ENCODE results near the gene ZDHHC14.

ZDHHC14 gene

DNA sequence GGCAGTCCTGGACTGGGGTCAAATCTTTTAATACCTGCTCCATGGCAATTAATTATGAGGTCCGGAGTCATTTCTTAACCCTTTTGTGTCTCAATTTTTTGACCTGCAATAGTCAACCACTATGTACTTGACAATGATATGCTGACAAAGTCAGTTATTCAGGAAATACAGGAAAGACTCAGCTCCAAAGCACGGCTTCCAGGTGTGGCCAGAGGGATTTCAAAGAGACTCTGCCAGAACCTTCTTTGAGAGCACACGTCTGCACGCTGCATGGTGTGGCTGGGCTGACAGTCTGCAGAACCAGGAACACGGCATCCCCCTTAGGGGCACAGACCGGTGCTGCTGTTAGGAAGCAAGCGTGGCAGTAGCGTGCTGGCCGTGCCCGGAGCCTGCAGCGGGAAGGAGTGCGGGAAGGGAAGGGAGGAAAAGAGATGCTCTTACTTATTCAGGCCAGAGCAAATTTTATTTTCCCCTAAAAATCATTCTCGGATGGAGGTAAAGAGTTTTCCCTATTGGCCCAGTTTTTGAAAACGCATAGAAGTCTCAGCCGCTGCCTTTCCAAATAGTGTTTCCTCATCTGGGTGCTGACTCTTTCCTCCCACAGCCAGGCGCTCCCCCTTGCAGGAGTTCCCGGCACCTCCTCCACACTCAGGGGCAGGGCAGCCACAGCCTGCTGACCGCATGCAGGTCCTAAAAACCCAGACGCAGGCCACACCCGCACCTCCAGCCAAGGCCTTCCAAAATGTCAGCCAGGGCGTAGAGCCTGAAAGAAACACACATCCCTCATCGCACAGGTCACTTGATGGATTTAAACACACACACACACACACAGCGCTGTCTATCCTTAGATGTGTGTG is 254.6 kb downstream of the ZDHHC14 start:
- TF ChIP-seq, protein P1, sequence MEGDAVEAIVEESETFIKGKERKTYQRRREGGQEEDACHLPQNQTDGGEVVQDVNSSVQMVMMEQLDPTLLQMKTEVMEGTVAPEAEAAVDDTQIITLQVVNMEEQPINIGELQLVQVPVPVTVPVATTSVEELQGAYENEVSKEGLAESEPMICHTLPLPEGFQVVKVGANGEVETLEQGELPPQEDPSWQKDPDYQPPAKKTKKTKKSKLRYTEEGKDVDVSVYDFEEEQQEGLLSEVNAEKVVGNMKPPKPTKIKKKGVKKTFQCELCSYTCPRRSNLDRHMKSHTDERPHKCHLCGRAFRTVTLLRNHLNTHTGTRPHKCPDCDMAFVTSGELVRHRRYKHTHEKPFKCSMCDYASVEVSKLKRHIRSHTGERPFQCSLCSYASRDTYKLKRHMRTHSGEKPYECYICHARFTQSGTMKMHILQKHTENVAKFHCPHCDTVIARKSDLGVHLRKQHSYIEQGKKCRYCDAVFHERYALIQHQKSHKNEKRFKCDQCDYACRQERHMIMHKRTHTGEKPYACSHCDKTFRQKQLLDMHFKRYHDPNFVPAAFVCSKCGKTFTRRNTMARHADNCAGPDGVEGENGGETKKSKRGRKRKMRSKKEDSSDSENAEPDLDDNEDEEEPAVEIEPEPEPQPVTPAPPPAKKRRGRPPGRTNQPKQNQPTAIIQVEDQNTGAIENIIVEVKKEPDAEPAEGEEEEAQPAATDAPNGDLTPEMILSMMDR (IDR thresholded peaks at IDR 0.05; ENCODE audit: low read depth, low read length): no peak
- Histone ChIP-seq H3K4me3 (ENCODE audit: low read depth, low read length) (no peak overlapping the region), H3K27me3 (ENCODE audit: insufficient read depth, low read depth, severe bottlenecking) (no peaks in the 10 kb centered on the region), H3K9me3 (ENCODE audit: severe bottlenecking) (no peaks in the 10 kb centered on the region), H3K36me3 (no peaks in the 10 kb centered on the region), H3K27ac (no peak overlapping the region)
- DNase-seq: no peak

DNA sequence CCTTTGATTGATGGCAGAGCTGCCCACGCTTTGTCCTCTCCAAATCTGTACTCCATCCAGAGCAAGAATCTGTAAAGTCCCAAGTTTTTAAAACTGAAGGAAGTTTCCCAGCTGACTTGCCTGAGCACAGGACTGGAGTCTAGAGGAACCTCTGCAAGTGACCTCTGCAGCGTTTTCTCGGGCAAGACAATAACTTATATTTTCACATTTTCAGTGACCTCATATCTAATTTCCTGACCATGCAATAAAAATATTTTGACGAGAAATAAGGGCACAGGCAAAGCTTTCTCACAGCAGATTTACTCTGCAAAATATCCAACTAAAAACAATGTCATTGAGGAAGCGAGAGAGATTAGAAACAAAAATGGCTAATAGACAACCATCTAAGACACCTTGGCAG is 256.5 kb downstream of the ZDHHC14 start:
- Histone ChIP-seq H3K4me3 (ENCODE audit: low read depth, low read length) (no peak overlapping the region), H3K36me3 (no peaks in the 10 kb centered on the region), H3K27ac (no peak overlapping the region), H3K27me3 (ENCODE audit: insufficient read depth, low read depth, severe bottlenecking) (no peaks in the 10 kb centered on the region), H3K9me3 (ENCODE audit: severe bottlenecking) (no peaks in the 10 kb centered on the region)
- no peak for DNase-seq
- TF ChIP-seq, protein P1 (IDR thresholded peaks at IDR 0.05; ENCODE audit: low read depth, low read length): no peak

DNA sequence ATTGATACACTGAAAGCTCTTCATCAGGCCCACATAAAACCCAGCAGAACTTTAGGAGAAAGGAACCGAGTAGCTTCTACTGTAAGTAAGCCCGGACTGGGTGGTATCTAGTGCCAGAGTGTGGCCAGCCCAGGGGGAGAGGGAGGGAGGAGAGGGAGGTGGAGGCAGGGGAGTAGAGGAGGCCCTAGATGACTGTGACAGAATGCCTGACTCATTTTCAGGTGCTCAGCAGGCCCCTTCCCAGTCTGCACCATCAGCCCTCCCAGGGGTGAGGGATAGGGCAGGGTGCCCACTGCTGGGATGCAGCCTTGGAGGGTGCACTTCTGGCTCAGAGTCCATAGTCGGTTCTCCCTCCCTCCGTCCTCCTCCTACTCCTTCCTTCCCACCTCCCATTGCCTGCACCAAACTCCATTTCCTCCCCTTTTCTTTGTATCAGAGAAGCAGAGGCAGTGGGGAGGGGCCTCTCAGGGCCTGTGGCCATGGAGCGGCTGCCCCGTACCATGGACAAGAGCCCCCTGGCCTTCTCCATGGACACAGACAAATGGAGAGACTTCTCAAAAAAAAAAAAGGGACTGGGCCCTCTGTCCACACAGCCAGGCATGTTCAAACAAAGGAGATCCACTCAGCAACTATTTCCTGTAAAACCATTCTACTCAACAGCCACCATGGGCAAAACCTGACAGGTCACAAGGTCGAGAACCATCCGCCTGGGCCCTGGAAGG is 257.1 kb downstream of the ZDHHC14 start:
- TF ChIP-seq, protein P1 (IDR thresholded peaks at IDR 0.05; ENCODE audit: low read depth, low read length): no peak
- Histone ChIP-seq H3K36me3 (no peaks in the 10 kb centered on the region), H3K9me3 (ENCODE audit: severe bottlenecking) (no peaks in the 10 kb centered on the region), H3K27me3 (ENCODE audit: insufficient read depth, low read depth, severe bottlenecking) (no peaks in the 10 kb centered on the region), H3K4me3 (ENCODE audit: low read depth, low read length) (no peak overlapping the region), H3K27ac (no peak overlapping the region)
- DNase-seq: no peak

DNA sequence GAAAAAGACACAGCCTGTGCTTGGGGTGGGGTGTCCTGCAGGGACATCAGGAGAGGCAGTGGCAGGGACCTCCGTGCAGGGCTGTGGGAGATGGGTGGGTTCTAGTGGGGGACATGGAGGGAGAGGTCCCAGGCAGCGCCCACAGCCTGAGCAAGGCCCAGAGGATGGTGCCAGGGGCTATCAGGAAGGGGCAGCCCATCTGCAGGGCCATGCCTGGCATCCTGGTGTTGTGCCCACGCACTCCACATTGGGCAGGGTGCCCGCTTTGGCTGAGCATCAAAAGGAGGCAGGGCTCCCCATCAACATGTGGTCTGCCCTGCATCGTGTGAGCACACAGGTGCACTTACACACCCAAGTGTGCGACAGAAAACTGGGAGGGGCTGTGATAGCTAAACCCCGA is 257.8 kb downstream of the ZDHHC14 start:
- Histone ChIP-seq H3K36me3 (no peaks in the 10 kb centered on the region), H3K9me3 (ENCODE audit: severe bottlenecking) (no peaks in the 10 kb centered on the region), H3K27me3 (ENCODE audit: insufficient read depth, low read depth, severe bottlenecking) (no peaks in the 10 kb centered on the region), H3K4me3 (ENCODE audit: low read depth, low read length) (no peak overlapping the region), H3K27ac (no peak overlapping the region)
- no peak for DNase-seq
- TF ChIP-seq, protein P1 (IDR thresholded peaks at IDR 0.05; ENCODE audit: low read depth, low read length): no peak

DNA sequence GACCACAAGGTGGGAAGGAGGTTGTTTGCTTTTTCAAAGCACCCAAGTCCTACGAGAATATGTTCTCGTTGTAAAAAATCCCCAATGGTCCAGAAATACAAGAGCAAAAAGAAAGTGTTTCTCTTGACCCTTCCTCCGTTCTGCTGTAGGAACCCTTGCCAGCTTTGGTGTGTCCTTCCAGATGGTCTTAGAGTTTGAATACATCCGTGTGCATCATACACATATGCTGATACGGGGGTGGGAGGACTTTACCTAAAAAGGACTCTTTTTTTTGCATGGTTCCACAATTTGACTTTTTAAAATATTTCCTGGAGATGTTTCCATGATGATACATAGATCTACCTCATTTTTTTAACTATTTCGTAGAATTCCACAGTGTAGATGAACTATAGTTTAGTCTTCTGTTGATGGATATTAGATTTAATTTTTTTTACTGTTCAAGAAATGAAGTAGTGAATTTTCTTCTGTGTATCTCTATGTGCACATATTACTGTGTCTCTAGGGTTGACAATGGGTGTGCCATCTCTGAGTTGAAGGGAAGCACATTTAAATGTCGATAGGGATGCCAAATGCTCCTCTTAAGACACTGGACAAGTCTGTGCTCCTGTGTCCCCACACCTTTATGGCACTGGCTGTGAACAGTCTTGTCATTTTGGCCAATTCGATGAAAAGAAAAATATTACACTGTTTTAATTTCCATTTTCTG is 259.9 kb downstream of the ZDHHC14 start:
- no peak for DNase-seq
- Histone ChIP-seq H3K9me3 (ENCODE audit: severe bottlenecking) (no peaks in the 10 kb centered on the region), H3K36me3 (no peaks in the 10 kb centered on the region), H3K27me3 (ENCODE audit: insufficient read depth, low read depth, severe bottlenecking) (no peaks in the 10 kb centered on the region), H3K4me3 (ENCODE audit: low read depth, low read length) (no peak overlapping the region), H3K27ac (no peak overlapping the region)
- TF ChIP-seq, protein P1 (IDR thresholded peaks at IDR 0.05; ENCODE audit: low read depth, low read length): no peak
